ENCODE measurements around the gene CCDC149. TPM values are rescaled to one million over a fixed set of nuclear protein-coding genes. Genes with fewer than 3 reads are reported as not detected.

CCDC149 gene
- total RNA-seq, 1 experiment from 2014 or later = 5.3 TPM

DNA sequence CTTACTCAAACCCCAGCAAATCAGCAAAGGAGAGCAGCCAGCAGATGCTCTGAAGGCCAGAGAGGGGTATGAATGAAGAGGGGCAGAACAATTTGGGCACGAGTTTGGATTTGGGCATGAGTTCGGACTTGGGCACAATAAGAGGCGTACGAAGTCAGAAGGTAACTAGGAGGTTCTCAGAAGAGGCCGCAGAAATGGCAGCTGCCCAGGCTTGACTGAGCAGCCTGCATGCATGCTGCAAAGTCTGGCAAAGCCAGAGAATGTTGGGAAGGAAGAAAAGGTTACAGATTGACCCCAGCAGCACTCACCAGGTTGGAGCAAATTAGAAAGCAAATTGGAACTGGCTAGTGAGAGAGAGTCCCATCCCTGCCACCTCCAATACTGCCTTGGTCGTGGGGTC is 15.2 kb downstream of the CCDC149 start (continued):
- no peak for TF ChIP-seq REST (IDR thresholded peaks at IDR 0.05; ENCODE audit: low read depth)
- no peak for TF ChIP-seq EZH2phosphoT487 (IDR thresholded peaks at IDR 0.05; ENCODE audit: borderline replicate concordance)
- no peak for TF ChIP-seq POLR2A (IDR thresholded peaks at IDR 0.05; ENCODE audit: borderline replicate concordance, extremely low read depth, insufficient read depth, insufficient read length)

DNA sequence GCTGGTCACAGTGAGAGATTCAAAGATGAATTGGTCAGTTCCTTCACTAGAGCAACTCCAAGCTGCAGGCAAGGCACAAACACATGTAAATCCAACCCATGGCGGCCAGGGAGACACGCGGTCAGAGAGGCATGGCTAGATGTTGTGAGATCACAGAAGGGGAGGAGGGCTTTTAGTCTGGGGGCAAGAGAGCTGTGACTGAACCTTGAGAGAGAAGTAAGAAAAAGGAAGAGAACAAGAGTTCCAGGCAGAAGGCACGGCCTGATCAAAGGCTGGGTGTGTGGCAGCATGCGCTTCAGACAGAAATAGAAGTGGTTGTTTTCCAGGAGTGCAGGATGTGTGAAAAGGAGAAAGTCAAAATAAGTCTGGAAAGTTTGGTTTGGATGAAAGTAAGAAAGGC is 15.9 kb downstream of the CCDC149 start:
- POLR2A ChIA-PET = no interaction called here
- H3K4me2 ChIP-seq (ENCODE audit: low read length) = no peak overlapping the region
- no peak overlapping the region for H3K27ac ChIP-seq (ENCODE audit: low read depth, low read length)
- ATAC-seq (no peak), DNase-seq (ENCODE audit: low read depth, low spot score) (no peak)
- no TSS peak for BruUV-seq (replicated peaks)
- intact Hi-C loops (cut with micrococcal nuclease) = no loop called here
- H3K9me2 ChIP-seq (ENCODE audit: insufficient read depth) = no peaks in the 10 kb centered on the region
- H3K36me3 ChIP-seq (ENCODE audit: control insufficient read depth in 1 of 2, insufficient read depth in 2 of 2, low read length in 2 of 2) = no peaks in the 10 kb centered on the region
- H3K27me3 ChIP-seq (ENCODE audit: insufficient read depth, low read length) = no peaks in the 10 kb centered on the region
- no peak overlapping the region for H2AFZ ChIP-seq (ENCODE audit: low read depth, low read length, poor library complexity, severe bottlenecking)
- TF ChIP-seq ZFX (IDR thresholded peaks at IDR 0.05) = no peak
- TF ChIP-seq CBX3 (IDR thresholded peaks at IDR 0.05; ENCODE audit: low read depth) = no peak
- TF ChIP-seq YY1 (IDR thresholded peaks at IDR 0.05; ENCODE audit: extremely low read depth, insufficient replicate concordance, low read depth, low read length) = no peak
- no peak for TF ChIP-seq RAD21 (IDR thresholded peaks at IDR 0.05; ENCODE audit: low read depth)
- TF ChIP-seq SRF (IDR thresholded peaks at IDR 0.05; ENCODE audit: low read depth) = no peak
- no peak for TF ChIP-seq TCF7L2 (IDR thresholded peaks at IDR 0.05; ENCODE audit: borderline replicate concordance, extremely low read depth, insufficient read depth, insufficient read length)
- no peak for TF ChIP-seq SP1 (IDR thresholded peaks at IDR 0.05; ENCODE audit: low read depth)
- no peak for TF ChIP-seq MAX (IDR thresholded peaks at IDR 0.05)
- no peak for TF ChIP-seq JUND (IDR thresholded peaks at IDR 0.05)
- no peak for TF ChIP-seq CEBPB (IDR thresholded peaks at IDR 0.05; ENCODE audit: low read depth)
- no peak for TF ChIP-seq POLR2A (IDR thresholded peaks at IDR 0.05; ENCODE audit: borderline replicate concordance, extremely low read depth, insufficient read depth, insufficient read length)
- no peaks in the 10 kb centered on the region for H3K79me2 ChIP-seq (ENCODE audit: insufficient read depth, low read length)
- no peaks in the 10 kb centered on the region for H4K20me1 ChIP-seq (ENCODE audit: insufficient read depth)
- RAD21 ChIA-PET (ENCODE audit: low non-redundant PET in 1 of 2, low total read pairs in 2 of 2, uncharacterized antibody in 2 of 2, unreplicated experiment in 2 of 2) = no interaction called here
- no peaks in the 10 kb centered on the region for H3K4me1 ChIP-seq (ENCODE audit: control insufficient read depth in 1 of 2, insufficient read depth in 2 of 2, low read length in 2 of 2)
- H3K9me3 ChIP-seq (ENCODE audit: control insufficient read depth in 1 of 2, insufficient read depth in 1 of 2, low read depth in 1 of 2, low read length in 2 of 2) = no peaks in the 10 kb centered on the region
- no peak overlapping the region for H3K4me3 ChIP-seq (replicated peaks in 1 of 2; ENCODE audit: low read depth in 1 of 2, low read length in 2 of 2)
- H3K9ac ChIP-seq (ENCODE audit: low read length) = no peak overlapping the region
- CTCF ChIA-PET = no interaction called here
